ENCODE data around the gene RPL10A. TPM values are rescaled to one million over a fixed set of nuclear protein-coding genes. Genes with fewer than 3 reads are reported as not detected.

The RPL10A gene
- total and polyA plus RNA-seq, 2 of the 8 experiments (the other 6 are each of a cell fraction or from before 2014, with no cell fraction given): 1,893 to 2,948 TPM

GRCh38 chr6:35474131-35474941 is 6.1 kb downstream of the RPL10A start:
- Histone ChIP-seq H4K91ac (replicated peaks; ENCODE audit: insufficient read length, low read length) (no peak overlapping the region), H3K79me2 (ENCODE audit: control insufficient read depth in 1 of 2, insufficient read depth in 2 of 2, low read length in 2 of 2) (peaks cover 8 to 19% of the 10 kb centered on the region in 2 experiments), H3K56ac (replicated peaks; ENCODE audit: insufficient read length, low read depth, low read length) (no peak overlapping the region), H3K4ac (replicated peaks; ENCODE audit: insufficient read length, low read depth, low read length) (no peak overlapping the region), H3K4me2 (ENCODE audit: insufficient read depth in 1 of 2, low read depth in 2 of 2, low read length in 2 of 2) (no peak overlapping the region), H3K27me3 (replicated peaks in 1 of 4; ENCODE audit: control insufficient read depth in 3 of 4, extremely low read depth in 1 of 4, insufficient read depth in 3 of 4, low read length in 3 of 4) (no peaks in the 10 kb centered on the region), H3K18ac (ENCODE audit: extremely low read depth, low read length) (no peak overlapping the region; the same call in 1 of the 2 replicates), H2BK20ac (ENCODE audit: low read length) (no peak overlapping the region), H3K36me3 (ENCODE audit: control insufficient read depth in 2 of 4, insufficient read depth in 4 of 4, low read length in 3 of 4) (peaks cover 24 to 58% (median 29%) of the 10 kb centered on the region in 4 experiments), H2BK120ac (replicated peaks; ENCODE audit: low read depth, low read length) (no peak overlapping the region), H2BK5ac (ENCODE audit: low read depth, low read length) (no peak overlapping the region; the same call in 1 of the 2 replicates), H3K4me3 (ENCODE audit: extremely low read depth in 1 of 4, insufficient read depth in 2 of 4, low read depth in 3 of 4, low read length in 4 of 4) (no peak overlapping the region), H3K23ac (ENCODE audit: insufficient read length) (no peak overlapping the region), H3K14ac (ENCODE audit: insufficient read length) (no peak overlapping the region), H2BK12ac (ENCODE audit: low read depth, low read length) (no peak overlapping the region), H3K4me1 (replicated peaks in 1 of 4; ENCODE audit: control insufficient read depth in 3 of 4, insufficient read depth in 4 of 4, low read length in 3 of 4) (peaks cover 0 to 8% (median 5%) of the 10 kb centered on the region in 4 experiments; a peak in 6 of 7 replicates), H2AK5ac (ENCODE audit: low read depth, low read length) (0 out of 2 replicates have a peak overlapping the region, but pooled peaks have one; percentile 53), H4K8ac (ENCODE audit: extremely low read depth, insufficient read depth, low read length) (no peak overlapping the region), H2BK15ac (ENCODE audit: low read length) (no peak overlapping the region), H3K9me3 (ENCODE audit: insufficient read depth in 2 of 2, low read depth in 1 of 2, low read length in 1 of 2) (no peaks in the 10 kb centered on the region), H4K20me1 (replicated peaks in 1 of 2; ENCODE audit: control insufficient read depth in 1 of 2, insufficient read depth in 2 of 2, low read length in 2 of 2) (peaks cover 28 to 33% of the 10 kb centered on the region in 2 experiments), H3K9ac (replicated peaks in 1 of 4; ENCODE audit: extremely low read depth in 1 of 4, low read depth in 3 of 4, low read length in 3 of 4) (no peak overlapping the region), H3K79me1 (ENCODE audit: low read depth, low read length) (peaks cover 4% of the 10 kb centered on the region; the same call in 1 of the 2 replicates), H4K5ac (ENCODE audit: insufficient read length, low read depth, low read length) (no peak overlapping the region), H3K27ac (ENCODE audit: low read depth, low read length) (no peak overlapping the region), H2AFZ (ENCODE audit: low read length) (no peak overlapping the region), H3K23me2 (ENCODE audit: low read depth, low read length) (peaks cover 8% of the 10 kb centered on the region)
- POLR2A ChIA-PET (ENCODE audit: partially characterized antibody): interaction anchor here (0.8 to 37.6 kb wide), 11 partner anchors 3 to 276 kb away, joined by 3 to 1319 read pairs (median 5); partner anchors contain the start of genes DEF6, FANCE, RPL10A and TEAD3
- no peak for FAIRE-seq
- CTCF ChIA-PET (ENCODE audit: partially characterized antibody): interaction anchor here (0.6 to 1.9 kb wide), 6 partner anchors 7 to 127 kb away, joined by 3 to 5 read pairs (median 4); no protein-coding TSS in a partner anchor
- 87% methylated on average over 12 of the region's 14 CpGs; no CpG with 5 or more reads in 1 of the 2 experiments for WGBS, 2 experiments (ENCODE audit: extremely low coverage in 1 of 2, insufficient coverage in 1 of 2, insufficient read length in 1 of 2, insufficient replicate concordance in 2 of 2, low coverage in 1 of 2, low lambda C conversion rate in 2 of 2, missing lambda C conversion rate in 1 of 2)
- peak in 1 of 2 experiments; percentile 65 for DNase-seq (ENCODE audit: low read depth in 1 of 2, low spot score in 2 of 2)
- no peak for TF ChIP-seq SAP30 (IDR thresholded peaks at IDR 0.05; ENCODE audit: insufficient read depth, insufficient replicate concordance, low read length)
- no peak for TF ChIP-seq POU5F1 (IDR thresholded peaks at IDR 0.05; ENCODE audit: low read depth, low read length)
- TF ChIP-seq FOSL1 (IDR thresholded peaks at IDR 0.05; ENCODE audit: insufficient read depth, low read depth, low read length): no peak
- TF ChIP-seq YY1 (IDR thresholded peaks at IDR 0.05; ENCODE audit: low read depth, low read length): no peak
- no peak for TF ChIP-seq KDM4A (IDR thresholded peaks at IDR 0.05; ENCODE audit: low read depth, low read length, severe bottlenecking)
- TF ChIP-seq RNF2 (IDR thresholded peaks at IDR 0.05; ENCODE audit: borderline replicate concordance, low read depth, low read length, missing control alignments, poor library complexity, severe bottlenecking): no peak
- TF ChIP-seq POLR2A (IDR thresholded peaks at IDR 0.05; ENCODE audit: control extremely low read depth in 1 of 2, low read depth in 2 of 2, low read length in 2 of 2): peak in 1 of 2 experiments; percentile 83; a peak in 2 of 3 replicates
- TF ChIP-seq CREB1 (IDR thresholded peaks at IDR 0.05): no peak
- TF ChIP-seq POLR2AphosphoS5 (IDR thresholded peaks at IDR 0.05; ENCODE audit: low read depth, low read length): peak; percentile 85
- no peak for TF ChIP-seq SP2 (IDR thresholded peaks at IDR 0.05; ENCODE audit: low read length)
- no peak for TF ChIP-seq E2F6 (IDR thresholded peaks at IDR 0.05)

All from H1 (cell line).